ENCODE results near the gene UTS2B. TPM values are rescaled to one million over a fixed set of nuclear protein-coding genes. Genes with fewer than 3 reads are reported as not detected.
A peak's percentile ranks its signal among the peaks of the same experiment; 100 is the strongest.
"Not testable (repeated sequence)": the region's sequence is repeated elsewhere in the genome, so short reads cannot be mapped to it uniquely, and the experiment has no call there.

Gene UTS2B
- total RNA-seq, 2 donors from 2014 or later = 0.39 TPM; not detected in 1

DNA sequence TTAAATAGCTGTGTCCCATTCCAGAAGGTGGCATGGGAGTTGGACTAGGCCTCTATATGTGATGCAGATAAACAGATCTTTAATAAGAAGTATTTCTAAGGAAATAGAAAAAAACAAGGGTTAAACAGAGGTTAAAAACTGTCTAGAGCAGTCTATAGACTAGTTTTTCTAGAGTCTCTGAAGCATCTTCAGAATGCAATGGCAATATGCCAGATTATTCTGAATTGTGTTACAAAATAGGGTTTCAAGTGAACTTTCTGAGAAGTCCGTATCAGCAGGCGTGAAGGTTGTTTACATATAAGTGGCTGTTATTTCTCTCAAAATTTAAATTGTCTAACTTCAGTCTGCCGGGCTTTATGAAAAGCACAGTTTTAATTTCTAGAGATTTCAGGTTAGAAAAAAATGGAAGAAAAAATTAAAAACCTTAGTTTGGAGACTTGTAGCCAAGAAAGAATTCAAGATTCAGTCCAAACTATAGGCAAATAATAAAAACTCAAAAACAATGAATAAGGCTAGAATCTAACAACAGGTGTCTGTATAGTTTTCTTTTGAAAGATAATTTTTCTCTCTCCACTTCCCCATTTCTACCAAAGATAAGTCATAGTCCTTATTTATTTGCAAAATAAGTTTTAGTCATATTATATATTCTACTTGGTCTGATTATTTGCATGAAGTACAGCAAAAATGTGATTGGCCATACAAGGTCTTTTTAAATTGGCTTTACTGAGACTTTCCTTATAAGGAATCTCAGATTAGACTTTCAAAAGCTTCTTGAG is 76.0 kb downstream of the UTS2B start:
- DNase-seq (ENCODE audit: low spot score) = no peak
- H3K36me3 ChIP-seq = no peaks in the 10 kb centered on the region
- H3K27me3 ChIP-seq = no peaks in the 10 kb centered on the region
- no peaks in the 10 kb centered on the region for H3K4me1 ChIP-seq
- no peak overlapping the region for H3K4me3 ChIP-seq
- no peaks in the 10 kb centered on the region for H3K9me3 ChIP-seq
- TF ChIP-seq, protein P1, sequence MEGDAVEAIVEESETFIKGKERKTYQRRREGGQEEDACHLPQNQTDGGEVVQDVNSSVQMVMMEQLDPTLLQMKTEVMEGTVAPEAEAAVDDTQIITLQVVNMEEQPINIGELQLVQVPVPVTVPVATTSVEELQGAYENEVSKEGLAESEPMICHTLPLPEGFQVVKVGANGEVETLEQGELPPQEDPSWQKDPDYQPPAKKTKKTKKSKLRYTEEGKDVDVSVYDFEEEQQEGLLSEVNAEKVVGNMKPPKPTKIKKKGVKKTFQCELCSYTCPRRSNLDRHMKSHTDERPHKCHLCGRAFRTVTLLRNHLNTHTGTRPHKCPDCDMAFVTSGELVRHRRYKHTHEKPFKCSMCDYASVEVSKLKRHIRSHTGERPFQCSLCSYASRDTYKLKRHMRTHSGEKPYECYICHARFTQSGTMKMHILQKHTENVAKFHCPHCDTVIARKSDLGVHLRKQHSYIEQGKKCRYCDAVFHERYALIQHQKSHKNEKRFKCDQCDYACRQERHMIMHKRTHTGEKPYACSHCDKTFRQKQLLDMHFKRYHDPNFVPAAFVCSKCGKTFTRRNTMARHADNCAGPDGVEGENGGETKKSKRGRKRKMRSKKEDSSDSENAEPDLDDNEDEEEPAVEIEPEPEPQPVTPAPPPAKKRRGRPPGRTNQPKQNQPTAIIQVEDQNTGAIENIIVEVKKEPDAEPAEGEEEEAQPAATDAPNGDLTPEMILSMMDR (IDR thresholded peaks at IDR 0.05) = no peak
- H3K27ac ChIP-seq = no peak overlapping the region

DNA sequence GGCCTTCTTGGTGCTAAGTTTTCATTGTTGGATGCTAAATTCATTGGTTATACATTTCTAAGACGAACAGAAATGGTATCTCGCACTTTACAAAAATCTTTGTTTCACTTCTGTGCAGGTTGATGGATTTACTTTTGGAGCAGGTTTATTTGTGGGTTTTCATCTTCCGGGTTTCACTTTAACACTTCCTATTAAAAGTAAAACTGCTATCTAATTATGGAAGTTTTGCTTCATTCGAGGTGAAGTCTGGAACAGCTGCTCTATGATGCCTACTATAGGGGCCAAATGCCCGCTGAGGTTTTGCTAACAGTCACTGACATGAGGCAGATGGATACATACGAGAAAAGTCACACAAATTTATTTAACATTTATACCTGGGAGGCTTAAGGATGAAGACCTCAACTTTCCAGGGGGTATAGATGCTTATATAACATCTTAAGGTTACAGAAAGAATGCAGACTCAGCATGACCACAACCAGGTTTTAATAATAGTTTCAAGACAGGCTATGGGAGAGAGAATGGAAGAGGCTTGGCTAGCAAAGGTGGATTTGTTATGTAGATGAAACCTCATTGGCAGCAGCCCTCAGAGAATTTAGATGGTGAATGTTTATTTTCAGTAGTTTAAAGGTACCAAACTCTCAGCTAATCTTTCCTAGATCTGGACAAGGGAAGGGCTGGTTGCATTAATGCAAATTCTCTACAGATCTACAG is 77.1 kb downstream of the UTS2B start:
- TF ChIP-seq, protein P1 (IDR thresholded peaks at IDR 0.05) = no peak
- DNase-seq (ENCODE audit: low spot score) = no peak
- no peaks in the 10 kb centered on the region for H3K4me1 ChIP-seq
- H3K27me3 ChIP-seq = no peaks in the 10 kb centered on the region
- H3K27ac ChIP-seq = no peak overlapping the region
- H3K4me3 ChIP-seq = no peak overlapping the region
- H3K9me3 ChIP-seq = no peaks in the 10 kb centered on the region
- no peaks in the 10 kb centered on the region for H3K36me3 ChIP-seq

DNA sequence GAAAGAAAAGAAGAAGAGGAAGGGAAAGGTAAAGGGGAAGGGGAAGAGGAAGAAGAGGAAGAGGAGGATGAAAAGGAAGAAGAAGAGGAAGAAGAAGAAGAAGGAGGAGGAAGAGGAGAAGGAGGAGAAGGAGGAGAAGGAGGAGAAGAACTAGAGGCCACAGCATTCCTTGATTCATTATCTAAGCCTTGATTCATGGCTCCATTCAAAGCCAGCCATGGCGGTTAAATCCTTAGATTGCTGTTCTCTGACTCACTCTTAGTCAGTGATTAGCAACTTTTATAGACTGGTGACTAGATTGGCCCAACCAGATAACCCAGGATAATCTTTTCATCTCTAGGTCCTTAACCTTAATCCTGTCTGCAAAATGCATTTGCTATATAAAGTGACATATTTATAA is 83.7 kb downstream of the UTS2B start:
- no peaks in the 10 kb centered on the region for H3K36me3 ChIP-seq
- H3K9me3 ChIP-seq = no peaks in the 10 kb centered on the region
- TF ChIP-seq, protein P1 (IDR thresholded peaks at IDR 0.05) = no peak
- no peaks in the 10 kb centered on the region for H3K4me1 ChIP-seq
- no peaks in the 10 kb centered on the region for H3K27me3 ChIP-seq
- no peak for DNase-seq (ENCODE audit: low spot score)
- H3K27ac ChIP-seq = no peak overlapping the region
- no peak overlapping the region for H3K4me3 ChIP-seq

DNA sequence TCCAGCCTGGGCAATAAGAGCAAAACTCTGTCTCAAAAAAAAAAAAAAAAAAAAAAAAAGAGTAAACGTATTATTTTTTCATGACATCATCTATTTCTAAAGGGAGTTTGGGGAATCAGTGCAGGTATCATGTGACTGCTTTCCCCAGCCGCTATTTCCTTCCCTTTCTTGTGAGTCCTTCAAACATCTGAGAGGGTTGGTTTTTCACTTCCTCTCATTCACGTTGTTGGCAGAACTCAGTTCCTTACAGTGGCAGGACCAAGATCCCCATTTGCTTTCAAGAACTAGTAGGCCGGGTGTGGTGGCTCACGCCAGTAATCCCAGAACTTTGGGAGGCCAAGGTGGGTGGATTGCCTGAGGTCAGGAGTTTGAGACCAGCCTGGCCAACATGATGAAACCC is 84.3 kb downstream of the UTS2B start:
- not testable (repeated sequence) for H3K27ac ChIP-seq; H3K36me3 ChIP-seq; H3K4me3 ChIP-seq; DNase-seq (ENCODE audit: low spot score); H3K27me3 ChIP-seq; H3K9me3 ChIP-seq; H3K4me1 ChIP-seq

DNA sequence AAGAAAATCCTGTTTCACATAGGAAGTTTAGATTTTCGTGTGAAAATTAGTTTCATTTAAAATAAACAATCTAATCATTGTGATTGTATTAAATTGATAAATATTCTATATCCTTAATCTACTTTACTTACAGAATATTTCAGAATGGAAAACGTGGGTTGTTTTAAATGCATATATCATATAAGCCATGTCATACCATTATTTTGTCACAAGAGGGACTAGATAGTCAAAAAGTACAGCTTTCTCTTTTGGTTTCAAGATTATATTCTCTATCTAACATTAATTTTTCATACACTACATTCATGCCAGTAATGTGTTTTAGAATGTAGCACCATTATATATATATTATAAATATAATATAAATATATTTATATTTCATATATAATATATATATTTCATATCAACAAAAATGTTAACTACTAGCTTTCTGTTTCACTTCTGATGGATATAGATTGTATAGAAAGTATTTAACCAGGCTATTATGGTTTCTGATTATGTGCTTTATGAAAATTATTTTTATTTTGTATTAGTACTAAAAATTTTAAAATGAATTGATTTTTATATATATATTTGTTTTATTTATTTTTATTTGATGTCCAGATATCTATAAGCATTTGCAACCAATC is 86.0 kb downstream of the UTS2B start:
- Histone ChIP-seq H3K4me1 (no peaks in the 10 kb centered on the region), H3K27ac (no peak overlapping the region), H3K9me3 (no peaks in the 10 kb centered on the region), H3K27me3 (no peaks in the 10 kb centered on the region), H3K36me3 (no peaks in the 10 kb centered on the region), H3K4me3 (no peak overlapping the region)
- TF ChIP-seq, protein P1 (IDR thresholded peaks at IDR 0.05) = peak; percentile 31 to 63
- DNase-seq (ENCODE audit: low spot score) = no peak

DNA sequence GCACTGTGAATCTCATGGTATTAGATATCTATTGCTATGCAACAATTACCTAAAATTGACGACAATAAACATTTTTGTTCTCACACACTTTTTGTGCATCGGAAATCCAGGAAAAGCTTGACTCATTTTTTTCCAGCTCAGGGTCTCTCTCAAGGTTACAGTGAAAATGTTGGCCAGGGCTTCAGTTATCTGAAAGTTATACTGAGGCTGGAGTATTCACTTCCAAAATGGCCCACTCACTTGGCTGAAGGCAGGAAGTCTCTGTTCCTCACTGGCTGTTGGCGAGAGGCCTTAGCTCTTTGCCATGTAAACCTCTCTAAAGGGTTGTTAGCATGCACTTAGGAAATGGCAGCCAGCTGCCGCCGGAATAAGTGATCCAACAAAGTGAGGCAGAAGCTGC is 89.8 kb downstream of the UTS2B start:
- no peaks in the 10 kb centered on the region for H3K36me3 ChIP-seq
- no peaks in the 10 kb centered on the region for H3K9me3 ChIP-seq
- no peaks in the 10 kb centered on the region for H3K27me3 ChIP-seq
- no peaks in the 10 kb centered on the region for H3K4me1 ChIP-seq
- no peak overlapping the region for H3K4me3 ChIP-seq
- TF ChIP-seq, protein P1 (IDR thresholded peaks at IDR 0.05) = no peak
- H3K27ac ChIP-seq = no peak overlapping the region
- no peak for DNase-seq (ENCODE audit: low spot score)
